Measurements from ENCODE around the gene SGK1. TPM values are rescaled to one million over a fixed set of nuclear protein-coding genes. Genes with fewer than 3 reads are reported as not detected.
A peak's percentile ranks its signal among the peaks of the same experiment; 100 is the strongest.
"Not testable (repeated sequence)": the region's sequence is repeated elsewhere in the genome, so short reads cannot be mapped to it uniquely, and the experiment has no call there.

The SGK1 gene
- total RNA-seq, 1 donor from 2014 or later, result 94.3 TPM

GRCh38 chr6:134245041-134245440 lies 72.9 kb downstream of the SGK1 start:
- DNase-seq (ENCODE audit: low read depth), result no peak
- TF ChIP-seq, protein P1, sequence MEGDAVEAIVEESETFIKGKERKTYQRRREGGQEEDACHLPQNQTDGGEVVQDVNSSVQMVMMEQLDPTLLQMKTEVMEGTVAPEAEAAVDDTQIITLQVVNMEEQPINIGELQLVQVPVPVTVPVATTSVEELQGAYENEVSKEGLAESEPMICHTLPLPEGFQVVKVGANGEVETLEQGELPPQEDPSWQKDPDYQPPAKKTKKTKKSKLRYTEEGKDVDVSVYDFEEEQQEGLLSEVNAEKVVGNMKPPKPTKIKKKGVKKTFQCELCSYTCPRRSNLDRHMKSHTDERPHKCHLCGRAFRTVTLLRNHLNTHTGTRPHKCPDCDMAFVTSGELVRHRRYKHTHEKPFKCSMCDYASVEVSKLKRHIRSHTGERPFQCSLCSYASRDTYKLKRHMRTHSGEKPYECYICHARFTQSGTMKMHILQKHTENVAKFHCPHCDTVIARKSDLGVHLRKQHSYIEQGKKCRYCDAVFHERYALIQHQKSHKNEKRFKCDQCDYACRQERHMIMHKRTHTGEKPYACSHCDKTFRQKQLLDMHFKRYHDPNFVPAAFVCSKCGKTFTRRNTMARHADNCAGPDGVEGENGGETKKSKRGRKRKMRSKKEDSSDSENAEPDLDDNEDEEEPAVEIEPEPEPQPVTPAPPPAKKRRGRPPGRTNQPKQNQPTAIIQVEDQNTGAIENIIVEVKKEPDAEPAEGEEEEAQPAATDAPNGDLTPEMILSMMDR (IDR thresholded peaks at IDR 0.05; ENCODE audit: insufficient read depth, low read length, poor library complexity, severe bottlenecking), result no peak
- H3K36me3 ChIP-seq (ENCODE audit: control insufficient read depth, insufficient read depth, low read length), result no peaks in the 10 kb centered on the region

DNA sequence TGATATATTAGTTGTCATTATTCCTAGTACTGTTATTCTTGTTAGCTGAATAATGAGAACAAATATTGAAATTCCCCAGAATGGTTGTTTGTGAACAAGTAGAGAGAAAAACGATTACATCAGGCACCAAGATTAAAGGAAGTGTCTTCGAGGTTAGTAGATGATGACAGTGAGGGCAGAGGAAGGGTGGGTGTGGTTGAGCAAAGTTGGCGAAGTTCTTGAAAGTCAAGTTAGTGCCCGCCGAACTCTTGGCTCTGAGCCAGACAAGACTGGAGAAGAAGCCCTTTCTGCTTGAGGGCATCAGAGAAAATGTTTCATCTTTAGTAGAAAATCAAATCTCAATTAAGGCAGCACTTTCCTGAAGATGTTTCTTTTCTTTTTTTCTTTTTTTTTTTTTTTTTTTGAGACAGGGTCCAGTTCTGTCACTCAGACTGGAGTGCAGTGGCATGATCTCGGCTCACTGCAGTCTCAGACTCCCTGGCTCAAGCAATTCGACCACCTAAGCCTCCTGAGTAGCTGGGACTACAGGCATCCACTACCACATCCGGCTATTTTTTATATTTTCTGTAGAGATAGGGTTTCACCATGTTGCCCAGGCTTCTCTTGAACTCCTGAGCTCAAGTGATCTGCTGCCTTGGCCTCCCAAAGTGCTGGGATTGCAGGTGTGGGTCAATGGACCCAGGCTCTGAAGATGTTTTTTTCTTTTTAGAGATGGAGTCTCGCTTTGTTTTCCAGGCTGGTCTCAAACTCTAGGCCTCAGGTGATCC lies 77.1 kb downstream of the SGK1 start:
- Histone ChIP-seq H3K4me3 (ENCODE audit: low read depth, low read length) (no peak overlapping the region), H3K36me3 (ENCODE audit: control insufficient read depth, insufficient read depth, low read length) (no peaks in the 10 kb centered on the region), H3K27me3 (ENCODE audit: control insufficient read depth, insufficient read depth, low read length) (no peaks in the 10 kb centered on the region)
- TF ChIP-seq, protein P1 (IDR thresholded peaks at IDR 0.05; ENCODE audit: insufficient read depth, low read length, poor library complexity, severe bottlenecking), result no peak
- DNase-seq (ENCODE audit: low read depth), result no peak

More at GRCh38 chr6:134245041-134245440, 72.9 kb downstream of the SGK1 start:
- Histone ChIP-seq H3K27me3 (ENCODE audit: control insufficient read depth, insufficient read depth, low read length) (no peaks in the 10 kb centered on the region), H3K4me3 (ENCODE audit: low read depth, low read length) (no peak overlapping the region)

GRCh38 chr6:134238960-134239795 lies 78.7 kb downstream of the SGK1 start:
- no peak overlapping the region for H3K4me3 ChIP-seq (ENCODE audit: low read depth, low read length)
- no peaks in the 10 kb centered on the region for H3K27me3 ChIP-seq (ENCODE audit: control insufficient read depth, insufficient read depth, low read length)
- TF ChIP-seq, protein P1 (IDR thresholded peaks at IDR 0.05; ENCODE audit: insufficient read depth, low read length, poor library complexity, severe bottlenecking), result no peak
- DNase-seq (ENCODE audit: low read depth), result no peak
- H3K36me3 ChIP-seq (ENCODE audit: control insufficient read depth, insufficient read depth, low read length), result no peaks in the 10 kb centered on the region

GRCh38 chr6:134238006-134238405 lies 79.9 kb downstream of the SGK1 start:
- H3K36me3 ChIP-seq (ENCODE audit: control insufficient read depth, insufficient read depth, low read length), result no peaks in the 10 kb centered on the region
- DNase-seq (ENCODE audit: low read depth), result no peak
- no peaks in the 10 kb centered on the region for H3K27me3 ChIP-seq (ENCODE audit: control insufficient read depth, insufficient read depth, low read length)
- H3K4me3 ChIP-seq (ENCODE audit: low read depth, low read length), result no peak overlapping the region
- TF ChIP-seq, protein P1 (IDR thresholded peaks at IDR 0.05; ENCODE audit: insufficient read depth, low read length, poor library complexity, severe bottlenecking), result no peak

GRCh38 chr6:134235937-134236751 lies 81.8 kb downstream of the SGK1 start:
- DNase-seq (ENCODE audit: low read depth), result peak; percentile 70
- no peaks in the 10 kb centered on the region for H3K27me3 ChIP-seq (ENCODE audit: control insufficient read depth, insufficient read depth, low read length)
- TF ChIP-seq, protein P1 (IDR thresholded peaks at IDR 0.05; ENCODE audit: insufficient read depth, low read length, poor library complexity, severe bottlenecking), result no peak
- no peaks in the 10 kb centered on the region for H3K36me3 ChIP-seq (ENCODE audit: control insufficient read depth, insufficient read depth, low read length)
- no peak overlapping the region for H3K4me3 ChIP-seq (ENCODE audit: low read depth, low read length)

DNA sequence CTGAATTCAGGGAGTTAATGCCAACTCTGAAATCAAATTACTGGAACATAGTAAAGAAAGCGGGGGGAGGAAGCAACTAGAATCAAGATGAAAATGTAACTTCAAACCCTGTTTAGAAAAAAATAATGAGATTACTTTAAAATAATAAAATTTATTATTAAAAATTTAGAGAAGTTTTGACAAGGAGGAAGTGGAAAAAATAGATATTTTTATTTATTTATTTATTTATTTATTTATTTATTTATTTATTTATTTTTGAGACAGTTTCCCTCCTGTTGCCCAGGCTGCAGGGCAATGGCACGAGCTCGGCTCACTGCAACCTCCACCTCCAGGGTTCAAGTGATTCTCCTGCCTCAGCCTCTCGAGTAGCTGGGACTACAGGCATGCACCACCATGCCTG lies 82.6 kb downstream of the SGK1 start:
- H3K27me3 ChIP-seq (ENCODE audit: control insufficient read depth, insufficient read depth, low read length); H3K36me3 ChIP-seq (ENCODE audit: control insufficient read depth, insufficient read depth, low read length); DNase-seq (ENCODE audit: low read depth); H3K4me3 ChIP-seq (ENCODE audit: low read depth, low read length): not testable (repeated sequence)
